ENCODE data around the gene NR2F6.

NR2F6 gene

DNA sequence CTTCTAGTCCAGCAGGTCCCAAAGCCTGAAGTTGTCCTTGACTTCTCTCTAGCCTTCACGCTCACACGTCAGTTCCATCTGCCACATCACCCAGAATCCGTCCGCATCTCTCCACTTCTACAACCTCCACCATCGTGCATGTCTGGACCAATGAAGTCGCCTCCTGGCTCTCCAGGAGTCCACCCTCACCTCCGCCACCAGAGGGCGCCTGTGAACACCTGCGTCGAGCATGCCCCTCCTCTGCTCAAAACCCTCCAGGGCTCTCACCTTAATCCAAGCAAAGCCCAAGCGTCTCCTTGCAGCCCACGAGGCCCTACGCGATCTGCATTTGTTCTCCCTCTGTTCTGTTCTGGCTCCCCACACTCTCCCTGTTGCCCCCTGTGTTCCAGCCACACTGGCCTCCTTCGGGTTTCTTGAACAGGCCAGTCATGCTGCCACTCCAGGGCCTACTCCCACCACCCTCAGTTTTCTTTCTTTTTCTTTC lies 15.2 kb upstream of the NR2F6 start (continued):
- TF ChIP-seq ZNF544 (tag by site-specific recombination; IDR thresholded peaks at IDR 0.05) (no peak), ZBTB1 (tag by site-specific recombination; IDR thresholded peaks at IDR 0.05) (no peak), ZNF341 (tag by site-specific recombination; IDR thresholded peaks at IDR 0.05; ENCODE audit: low read depth) (no peak), ZNF660 (tag by site-specific recombination; IDR thresholded peaks at IDR 0.05) (no peak), HOXA7 (CRISPR knock-in tag; IDR thresholded peaks at IDR 0.05; ENCODE audit: borderline replicate concordance) (no peak), FEZF1 (tag by site-specific recombination; IDR thresholded peaks at IDR 0.05) (no peak), ZNF561 (tag by site-specific recombination; IDR thresholded peaks at IDR 0.05; ENCODE audit: borderline replicate concordance) (no peak), ZNF274 (IDR thresholded peaks at IDR 0.05; ENCODE audit: low read length) (no peak), ZNF274 (tag by site-specific recombination; IDR thresholded peaks at IDR 0.05; ENCODE audit: borderline replicate concordance) (no peak), ZNF521 (tag by site-specific recombination; IDR thresholded peaks at IDR 0.05) (no peak), ZNF623 (tag by site-specific recombination; IDR thresholded peaks at IDR 0.05) (no peak), ZNF549 (tag by site-specific recombination; IDR thresholded peaks at IDR 0.05) (no peak), ZNF747 (tag by site-specific recombination; IDR thresholded peaks at IDR 0.05) (no peak), TCF7L2 (IDR thresholded peaks at IDR 0.05; ENCODE audit: borderline replicate concordance, low read depth, low read length) (no peak), ZNF121 (tag by site-specific recombination; IDR thresholded peaks at IDR 0.05) (no peak), ZNF140 (tag by site-specific recombination; IDR thresholded peaks at IDR 0.05) (no peak), ZNF138 (tag by site-specific recombination; IDR thresholded peaks at IDR 0.05; ENCODE audit: borderline replicate concordance) (no peak), ZNF2 (tag by site-specific recombination; IDR thresholded peaks at IDR 0.05) (peak; percentile 94; the same call in 1 of the 2 replicates), ZSCAN16 (tag by site-specific recombination; IDR thresholded peaks at IDR 0.05) (no peak), ZFP69B (tag by site-specific recombination; IDR thresholded peaks at IDR 0.05) (peak; percentile 18; the same call in 1 of the 2 replicates), ZNF792 (tag by site-specific recombination; IDR thresholded peaks at IDR 0.05) (no peak), KLF10 (tag by site-specific recombination; IDR thresholded peaks at IDR 0.05) (no peak), ZNF174 (tag by site-specific recombination; IDR thresholded peaks at IDR 0.05) (no peak), ZNF416 (tag by site-specific recombination; IDR thresholded peaks at IDR 0.05) (no peak), ZNF155 (tag by site-specific recombination; IDR thresholded peaks at IDR 0.05) (no peak), ZSCAN23 (tag by site-specific recombination; IDR thresholded peaks at IDR 0.05) (no peak)
- TF ChIP-seq, protein P1, sequence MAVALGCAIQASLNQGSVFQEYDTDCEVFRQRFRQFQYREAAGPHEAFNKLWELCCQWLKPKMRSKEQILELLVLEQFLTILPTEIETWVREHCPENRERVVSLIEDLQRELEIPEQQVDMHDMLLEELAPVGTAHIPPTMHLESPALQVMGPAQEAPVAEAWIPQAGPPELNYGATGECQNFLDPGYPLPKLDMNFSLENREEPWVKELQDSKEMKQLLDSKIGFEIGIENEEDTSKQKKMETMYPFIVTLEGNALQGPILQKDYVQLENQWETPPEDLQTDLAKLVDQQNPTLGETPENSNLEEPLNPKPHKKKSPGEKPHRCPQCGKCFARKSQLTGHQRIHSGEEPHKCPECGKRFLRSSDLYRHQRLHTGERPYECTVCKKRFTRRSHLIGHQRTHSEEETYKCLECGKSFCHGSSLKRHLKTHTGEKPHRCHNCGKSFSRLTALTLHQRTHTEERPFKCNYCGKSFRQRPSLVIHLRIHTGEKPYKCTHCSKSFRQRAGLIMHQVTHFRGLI (tag by site-specific recombination; IDR thresholded peaks at IDR 0.05): peak; percentile 24; the same call in 1 of the 2 replicates
- TF ChIP-seq, protein P2, sequence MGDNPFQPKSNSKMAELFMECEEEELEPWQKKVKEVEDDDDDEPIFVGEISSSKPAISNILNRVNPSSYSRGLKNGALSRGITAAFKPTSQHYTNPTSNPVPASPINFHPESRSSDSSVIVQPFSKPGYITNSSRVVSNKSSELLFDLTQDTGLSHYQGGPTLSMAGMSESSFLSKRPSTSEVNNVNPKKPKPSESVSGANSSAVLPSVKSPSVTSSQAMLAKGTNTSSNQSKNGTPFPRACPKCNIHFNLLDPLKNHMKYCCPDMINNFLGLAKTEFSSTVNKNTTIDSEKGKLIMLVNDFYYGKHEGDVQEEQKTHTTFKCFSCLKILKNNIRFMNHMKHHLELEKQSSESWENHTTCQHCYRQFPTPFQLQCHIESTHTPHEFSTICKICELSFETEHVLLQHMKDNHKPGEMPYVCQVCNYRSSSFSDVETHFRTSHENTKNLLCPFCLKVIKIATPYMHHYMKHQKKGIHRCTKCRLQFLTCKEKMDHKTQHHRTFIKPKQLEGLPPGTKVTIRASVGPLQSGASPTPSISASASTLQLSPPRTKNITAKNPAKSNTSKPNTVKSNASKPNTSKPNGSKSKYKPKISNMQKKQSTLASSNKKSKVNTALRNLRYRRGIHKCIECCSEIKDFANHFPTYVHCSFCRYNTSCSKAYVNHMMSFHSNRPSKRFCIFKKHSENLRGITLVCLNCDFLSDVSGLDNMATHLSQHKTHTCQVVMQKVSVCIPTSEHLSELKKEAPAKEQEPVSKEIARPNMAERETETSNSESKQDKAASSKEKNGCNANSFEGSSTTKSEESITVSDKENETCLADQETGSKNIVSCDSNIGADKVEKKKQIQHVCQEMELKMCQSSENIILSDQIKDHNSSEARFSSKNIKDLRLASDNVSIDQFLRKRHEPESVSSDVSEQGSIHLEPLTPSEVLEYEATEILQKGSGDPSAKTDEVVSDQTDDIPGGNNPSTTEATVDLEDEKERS (tag by site-specific recombination; IDR thresholded peaks at IDR 0.05): no peak
- TF ChIP-seq, protein P3, sequence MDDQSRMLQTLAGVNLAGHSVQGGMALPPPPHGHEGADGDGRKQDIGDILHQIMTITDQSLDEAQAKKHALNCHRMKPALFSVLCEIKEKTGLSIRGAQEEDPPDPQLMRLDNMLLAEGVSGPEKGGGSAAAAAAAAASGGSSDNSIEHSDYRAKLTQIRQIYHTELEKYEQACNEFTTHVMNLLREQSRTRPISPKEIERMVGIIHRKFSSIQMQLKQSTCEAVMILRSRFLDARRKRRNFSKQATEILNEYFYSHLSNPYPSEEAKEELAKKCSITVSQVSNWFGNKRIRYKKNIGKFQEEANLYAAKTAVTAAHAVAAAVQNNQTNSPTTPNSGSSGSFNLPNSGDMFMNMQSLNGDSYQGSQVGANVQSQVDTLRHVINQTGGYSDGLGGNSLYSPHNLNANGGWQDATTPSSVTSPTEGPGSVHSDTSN (CRISPR knock-in tag; IDR thresholded peaks at IDR 0.05): no peak
- TF ChIP-seq, protein P4, sequence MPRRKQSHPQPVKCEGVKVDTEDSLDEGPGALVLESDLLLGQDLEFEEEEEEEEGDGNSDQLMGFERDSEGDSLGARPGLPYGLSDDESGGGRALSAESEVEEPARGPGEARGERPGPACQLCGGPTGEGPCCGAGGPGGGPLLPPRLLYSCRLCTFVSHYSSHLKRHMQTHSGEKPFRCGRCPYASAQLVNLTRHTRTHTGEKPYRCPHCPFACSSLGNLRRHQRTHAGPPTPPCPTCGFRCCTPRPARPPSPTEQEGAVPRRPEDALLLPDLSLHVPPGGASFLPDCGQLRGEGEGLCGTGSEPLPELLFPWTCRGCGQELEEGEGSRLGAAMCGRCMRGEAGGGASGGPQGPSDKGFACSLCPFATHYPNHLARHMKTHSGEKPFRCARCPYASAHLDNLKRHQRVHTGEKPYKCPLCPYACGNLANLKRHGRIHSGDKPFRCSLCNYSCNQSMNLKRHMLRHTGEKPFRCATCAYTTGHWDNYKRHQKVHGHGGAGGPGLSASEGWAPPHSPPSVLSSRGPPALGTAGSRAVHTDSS (tag by site-specific recombination; IDR thresholded peaks at IDR 0.05): no peak
- TF ChIP-seq, protein P5, sequence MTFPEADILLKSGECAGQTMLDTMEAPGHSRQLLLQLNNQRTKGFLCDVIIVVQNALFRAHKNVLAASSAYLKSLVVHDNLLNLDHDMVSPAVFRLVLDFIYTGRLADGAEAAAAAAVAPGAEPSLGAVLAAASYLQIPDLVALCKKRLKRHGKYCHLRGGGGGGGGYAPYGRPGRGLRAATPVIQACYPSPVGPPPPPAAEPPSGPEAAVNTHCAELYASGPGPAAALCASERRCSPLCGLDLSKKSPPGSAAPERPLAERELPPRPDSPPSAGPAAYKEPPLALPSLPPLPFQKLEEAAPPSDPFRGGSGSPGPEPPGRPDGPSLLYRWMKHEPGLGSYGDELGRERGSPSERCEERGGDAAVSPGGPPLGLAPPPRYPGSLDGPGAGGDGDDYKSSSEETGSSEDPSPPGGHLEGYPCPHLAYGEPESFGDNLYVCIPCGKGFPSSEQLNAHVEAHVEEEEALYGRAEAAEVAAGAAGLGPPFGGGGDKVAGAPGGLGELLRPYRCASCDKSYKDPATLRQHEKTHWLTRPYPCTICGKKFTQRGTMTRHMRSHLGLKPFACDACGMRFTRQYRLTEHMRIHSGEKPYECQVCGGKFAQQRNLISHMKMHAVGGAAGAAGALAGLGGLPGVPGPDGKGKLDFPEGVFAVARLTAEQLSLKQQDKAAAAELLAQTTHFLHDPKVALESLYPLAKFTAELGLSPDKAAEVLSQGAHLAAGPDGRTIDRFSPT (tag by site-specific recombination; IDR thresholded peaks at IDR 0.05): no peak
- TF ChIP-seq, protein P6, sequence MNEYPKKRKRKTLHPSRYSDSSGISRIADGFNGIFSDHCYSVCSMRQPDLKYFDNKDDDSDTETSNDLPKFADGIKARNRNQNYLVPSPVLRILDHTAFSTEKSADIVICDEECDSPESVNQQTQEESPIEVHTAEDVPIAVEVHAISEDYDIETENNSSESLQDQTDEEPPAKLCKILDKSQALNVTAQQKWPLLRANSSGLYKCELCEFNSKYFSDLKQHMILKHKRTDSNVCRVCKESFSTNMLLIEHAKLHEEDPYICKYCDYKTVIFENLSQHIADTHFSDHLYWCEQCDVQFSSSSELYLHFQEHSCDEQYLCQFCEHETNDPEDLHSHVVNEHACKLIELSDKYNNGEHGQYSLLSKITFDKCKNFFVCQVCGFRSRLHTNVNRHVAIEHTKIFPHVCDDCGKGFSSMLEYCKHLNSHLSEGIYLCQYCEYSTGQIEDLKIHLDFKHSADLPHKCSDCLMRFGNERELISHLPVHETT (tag by site-specific recombination; IDR thresholded peaks at IDR 0.05): peak; percentile 45; the same call in 1 of the 2 replicates

Data from HEK293 (cell line).